Measurements from ENCODE around the gene HOXA2.

DNA sequence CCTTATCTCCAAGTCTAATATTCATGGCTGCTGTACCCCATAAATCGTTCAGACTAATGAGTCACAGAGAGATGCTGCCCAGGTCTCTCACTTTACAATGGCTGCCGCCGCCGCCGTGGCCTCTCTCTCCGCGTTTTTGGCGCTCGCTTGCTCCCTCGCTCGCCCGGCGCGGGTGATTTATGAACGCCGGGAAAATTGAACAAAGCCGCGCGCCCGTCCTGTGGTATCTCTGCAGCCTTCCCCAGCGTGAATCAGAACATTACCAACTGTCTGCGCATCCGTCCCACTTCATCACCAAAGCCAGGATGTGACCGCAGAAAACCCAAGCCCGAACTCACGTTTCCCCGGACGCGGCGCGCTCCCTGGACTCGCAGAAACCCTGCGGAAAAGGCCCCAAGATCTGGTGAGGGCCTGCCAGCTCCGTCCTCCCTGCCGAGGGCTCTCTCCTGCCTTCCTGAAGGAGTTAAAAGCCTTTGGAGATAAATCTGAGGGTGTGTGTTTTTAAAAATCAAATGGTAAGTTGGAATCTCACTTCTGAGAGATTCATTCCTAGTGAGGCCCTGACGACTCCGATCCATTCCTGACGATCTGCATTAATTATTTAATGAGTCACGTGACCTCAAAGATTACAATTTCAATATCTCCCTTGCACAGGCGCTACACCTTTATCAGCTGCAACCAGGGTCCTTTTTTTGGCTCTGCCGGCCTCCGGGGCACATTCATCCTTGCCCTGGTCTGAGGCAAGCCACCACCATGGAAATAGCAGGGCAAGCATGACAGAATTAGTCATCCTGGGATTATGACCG is 21.8 kb upstream of the HOXA2 start:
- TF ChIP-seq, protein P1, sequence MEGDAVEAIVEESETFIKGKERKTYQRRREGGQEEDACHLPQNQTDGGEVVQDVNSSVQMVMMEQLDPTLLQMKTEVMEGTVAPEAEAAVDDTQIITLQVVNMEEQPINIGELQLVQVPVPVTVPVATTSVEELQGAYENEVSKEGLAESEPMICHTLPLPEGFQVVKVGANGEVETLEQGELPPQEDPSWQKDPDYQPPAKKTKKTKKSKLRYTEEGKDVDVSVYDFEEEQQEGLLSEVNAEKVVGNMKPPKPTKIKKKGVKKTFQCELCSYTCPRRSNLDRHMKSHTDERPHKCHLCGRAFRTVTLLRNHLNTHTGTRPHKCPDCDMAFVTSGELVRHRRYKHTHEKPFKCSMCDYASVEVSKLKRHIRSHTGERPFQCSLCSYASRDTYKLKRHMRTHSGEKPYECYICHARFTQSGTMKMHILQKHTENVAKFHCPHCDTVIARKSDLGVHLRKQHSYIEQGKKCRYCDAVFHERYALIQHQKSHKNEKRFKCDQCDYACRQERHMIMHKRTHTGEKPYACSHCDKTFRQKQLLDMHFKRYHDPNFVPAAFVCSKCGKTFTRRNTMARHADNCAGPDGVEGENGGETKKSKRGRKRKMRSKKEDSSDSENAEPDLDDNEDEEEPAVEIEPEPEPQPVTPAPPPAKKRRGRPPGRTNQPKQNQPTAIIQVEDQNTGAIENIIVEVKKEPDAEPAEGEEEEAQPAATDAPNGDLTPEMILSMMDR (IDR thresholded peaks at IDR 0.05; ENCODE audit: low read depth, low read length), result no peak
- TF ChIP-seq EZH2phosphoT487 (IDR thresholded peaks at IDR 0.05; ENCODE audit: low read depth), result no peak

Data from OCI-LY3 (cell line).